ENCODE measurements around the gene TDRD15.
"Not testable (repeated sequence)": the region's sequence is repeated elsewhere in the genome, so short reads cannot be mapped to it uniquely, and the experiment has no call there.

Gene TDRD15

GRCh38 chr2:21101514-21102155, 22.1 kb upstream of the TDRD15 start:
- H3K4me3 ChIP-seq (ENCODE audit: low read depth in 1 of 2, low read length in 2 of 2); H3K9me3 ChIP-seq (ENCODE audit: low read length); H3K27ac ChIP-seq (ENCODE audit: low read depth, low read length); H3K4me1 ChIP-seq (ENCODE audit: insufficient read depth, low read length); H3K9ac ChIP-seq (ENCODE audit: low read length); H3K27me3 ChIP-seq (ENCODE audit: control insufficient read depth in 1 of 2, insufficient read depth in 2 of 2, low read length in 2 of 2); H3K36me3 ChIP-seq (ENCODE audit: insufficient read depth, low read length): not testable (repeated sequence)

- H3K4me1 ChIP-seq (ENCODE audit: insufficient read depth, low read length), result no peaks in the 10 kb centered on the region
- no peaks in the 10 kb centered on the region for H3K27me3 ChIP-seq (ENCODE audit: control insufficient read depth in 1 of 2, insufficient read depth in 2 of 2, low read length in 2 of 2)
- H3K4me3 ChIP-seq (ENCODE audit: low read depth in 1 of 2, low read length in 2 of 2), result no peak overlapping the region
- H3K9ac ChIP-seq (ENCODE audit: low read length), result no peak overlapping the region
- H3K27ac ChIP-seq (ENCODE audit: low read depth, low read length), result no peak overlapping the region
- no peaks in the 10 kb centered on the region for H3K9me3 ChIP-seq (ENCODE audit: low read length)
- H3K36me3 ChIP-seq (ENCODE audit: insufficient read depth, low read length), result no peaks in the 10 kb centered on the region
Observed at GRCh38 chr2:21102356-21102755, 21.4 kb upstream of the TDRD15 start.

DNA sequence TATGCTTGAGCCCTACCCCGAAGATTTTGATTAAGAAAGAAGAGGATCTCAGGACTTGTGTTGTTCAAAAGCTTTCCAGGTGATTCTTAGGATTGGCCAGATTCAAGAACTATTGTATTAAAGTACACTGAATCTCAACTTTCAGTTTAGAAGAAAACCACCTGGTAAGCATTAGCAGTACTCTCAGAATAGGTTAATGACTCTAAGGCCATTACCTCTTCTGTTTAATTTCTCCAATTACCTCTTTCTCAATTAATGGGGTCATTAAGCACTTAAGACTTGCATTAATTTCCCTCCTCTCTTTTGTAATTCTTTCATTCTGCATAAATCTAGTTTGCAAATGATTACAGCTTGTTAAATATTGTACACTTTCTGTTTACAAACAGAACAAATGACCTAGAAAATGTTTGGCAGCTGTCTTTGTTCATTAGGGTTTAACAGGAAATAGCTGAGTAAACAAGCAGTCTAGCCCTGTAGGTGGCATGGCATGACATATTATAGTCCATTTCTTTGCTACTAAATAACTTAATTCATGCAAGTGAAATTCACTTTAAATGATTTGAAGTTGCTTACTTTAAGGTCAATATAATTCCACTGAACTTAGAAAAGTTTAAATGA, 20.4 kb upstream of the TDRD15 start:
- Histone ChIP-seq H3K9me3 (ENCODE audit: low read length) (no peaks in the 10 kb centered on the region), H3K27me3 (ENCODE audit: control insufficient read depth in 1 of 2, insufficient read depth in 2 of 2, low read length in 2 of 2) (no peaks in the 10 kb centered on the region)

DNA sequence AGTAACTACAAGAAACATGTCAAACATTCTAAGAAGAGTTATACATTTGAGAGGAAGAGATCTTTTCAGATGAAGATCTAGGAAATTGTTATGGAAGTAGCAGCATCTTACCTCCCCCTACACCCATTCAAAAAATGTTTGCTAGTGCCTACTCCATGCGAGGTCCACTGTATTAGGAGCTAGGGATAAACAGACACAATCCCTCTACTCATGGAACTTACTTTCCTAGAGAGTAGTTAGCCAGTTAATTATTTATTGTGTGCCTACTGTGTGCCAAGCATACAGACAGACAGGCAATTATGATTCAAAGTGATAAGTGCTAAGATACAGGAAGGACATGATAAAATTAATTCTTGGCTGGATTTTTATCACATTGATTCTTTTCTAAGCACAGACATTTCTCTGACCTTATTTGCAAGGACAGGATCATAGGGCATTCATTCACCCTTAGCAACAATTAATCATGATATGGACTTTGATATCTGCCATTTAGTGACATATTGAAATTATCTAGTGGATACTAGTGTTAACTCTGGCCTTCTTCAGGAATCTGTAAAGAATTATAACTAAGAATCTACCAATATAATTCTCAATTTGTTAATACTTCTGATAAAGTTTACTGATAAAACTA, 19.6 kb upstream of the TDRD15 start:
- no peaks in the 10 kb centered on the region for H3K36me3 ChIP-seq (ENCODE audit: insufficient read depth, low read length)

More for the DNA sequence above, 20.4 kb upstream of the TDRD15 start:
- Histone ChIP-seq H3K4me1 (ENCODE audit: insufficient read depth, low read length) (no peaks in the 10 kb centered on the region), H3K27ac (ENCODE audit: low read depth, low read length) (no peak overlapping the region), H3K4me3 (ENCODE audit: low read depth in 1 of 2, low read length in 2 of 2) (no peak overlapping the region), H3K36me3 (ENCODE audit: insufficient read depth, low read length) (no peaks in the 10 kb centered on the region), H3K9ac (ENCODE audit: low read length) (no peak overlapping the region)

DNA sequence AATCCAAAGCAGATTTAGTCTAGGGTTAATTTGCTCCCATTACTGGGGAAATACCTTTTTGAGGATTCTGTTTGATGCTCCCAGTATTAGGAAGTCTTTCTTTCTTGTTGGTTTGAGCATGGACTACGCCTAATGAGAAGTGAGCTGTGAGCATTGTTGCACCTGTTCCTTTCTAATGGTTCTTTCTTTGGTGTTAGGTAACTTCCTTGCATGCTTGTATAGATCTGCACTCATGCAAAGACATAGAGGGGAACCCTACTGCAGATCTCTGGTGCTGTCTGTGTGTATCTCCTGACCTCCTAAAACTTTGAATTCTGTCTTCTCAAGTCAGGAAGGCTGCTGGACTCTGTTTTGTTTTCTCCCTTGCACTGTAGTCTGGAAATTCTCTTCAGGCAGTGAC, 12.8 kb upstream of the TDRD15 start:
- H3K27ac ChIP-seq (ENCODE audit: low read depth, low read length), result no peak overlapping the region
- no peaks in the 10 kb centered on the region for H3K4me1 ChIP-seq (ENCODE audit: insufficient read depth, low read length)
- no peak overlapping the region for H3K4me3 ChIP-seq (ENCODE audit: low read depth in 1 of 2, low read length in 2 of 2)
- H3K27me3 ChIP-seq (ENCODE audit: control insufficient read depth in 1 of 2, insufficient read depth in 2 of 2, low read length in 2 of 2), result no peaks in the 10 kb centered on the region
- H3K9me3 ChIP-seq (ENCODE audit: low read length), result no peaks in the 10 kb centered on the region
- no peak overlapping the region for H3K9ac ChIP-seq (ENCODE audit: low read length)
- no peaks in the 10 kb centered on the region for H3K36me3 ChIP-seq (ENCODE audit: insufficient read depth, low read length)

More for the DNA sequence above, 19.6 kb upstream of the TDRD15 start:
- Histone ChIP-seq H3K9me3 (ENCODE audit: low read length) (no peaks in the 10 kb centered on the region), H3K27me3 (ENCODE audit: control insufficient read depth in 1 of 2, insufficient read depth in 2 of 2, low read length in 2 of 2) (no peaks in the 10 kb centered on the region), H3K27ac (ENCODE audit: low read depth, low read length) (no peak overlapping the region), H3K4me1 (ENCODE audit: insufficient read depth, low read length) (no peaks in the 10 kb centered on the region), H3K9ac (ENCODE audit: low read length) (no peak overlapping the region), H3K4me3 (ENCODE audit: low read depth in 1 of 2, low read length in 2 of 2) (no peak overlapping the region)

DNA sequence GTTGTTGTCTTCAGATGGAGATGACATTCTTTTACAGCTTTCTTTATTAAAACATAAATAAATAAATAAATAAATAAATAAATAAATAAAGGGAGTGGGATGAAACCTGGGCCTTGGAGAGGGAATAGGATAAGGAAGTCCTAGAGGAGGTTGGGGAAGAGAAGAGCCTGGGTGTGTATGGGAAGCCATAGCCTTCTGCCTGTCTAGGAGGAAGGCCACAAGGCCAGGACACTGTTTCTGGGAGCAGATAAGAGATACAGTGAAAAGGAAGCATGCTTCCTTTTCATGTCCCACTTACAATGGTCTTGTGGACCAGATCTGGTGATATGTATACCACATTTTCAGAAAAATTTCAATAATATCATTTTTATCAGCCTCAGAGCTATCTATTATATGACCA, 6.1 kb upstream of the TDRD15 start:
- Histone ChIP-seq H3K4me1 (ENCODE audit: insufficient read depth, low read length) (no peaks in the 10 kb centered on the region), H3K27ac (ENCODE audit: low read depth, low read length) (no peak overlapping the region), H3K27me3 (ENCODE audit: control insufficient read depth in 1 of 2, insufficient read depth in 2 of 2, low read length in 2 of 2) (no peaks in the 10 kb centered on the region), H3K36me3 (ENCODE audit: insufficient read depth, low read length) (no peaks in the 10 kb centered on the region), H3K9ac (ENCODE audit: low read length) (no peak overlapping the region), H3K4me3 (ENCODE audit: low read depth in 1 of 2, low read length in 2 of 2) (no peak overlapping the region), H3K9me3 (ENCODE audit: low read length) (no peaks in the 10 kb centered on the region)

- no peak overlapping the region for H3K4me3 ChIP-seq (ENCODE audit: low read depth in 1 of 2, low read length in 2 of 2)
- H3K4me1 ChIP-seq (ENCODE audit: insufficient read depth, low read length), result no peaks in the 10 kb centered on the region
- no peaks in the 10 kb centered on the region for H3K36me3 ChIP-seq (ENCODE audit: insufficient read depth, low read length)
- H3K27ac ChIP-seq (ENCODE audit: low read depth, low read length), result no peak overlapping the region
- no peak overlapping the region for H3K9ac ChIP-seq (ENCODE audit: low read length)
- no peaks in the 10 kb centered on the region for H3K9me3 ChIP-seq (ENCODE audit: low read length)
- no peaks in the 10 kb centered on the region for H3K27me3 ChIP-seq (ENCODE audit: control insufficient read depth in 1 of 2, insufficient read depth in 2 of 2, low read length in 2 of 2)
Observed at GRCh38 chr2:21118302-21118920, 5.4 kb upstream of the TDRD15 start.

DNA sequence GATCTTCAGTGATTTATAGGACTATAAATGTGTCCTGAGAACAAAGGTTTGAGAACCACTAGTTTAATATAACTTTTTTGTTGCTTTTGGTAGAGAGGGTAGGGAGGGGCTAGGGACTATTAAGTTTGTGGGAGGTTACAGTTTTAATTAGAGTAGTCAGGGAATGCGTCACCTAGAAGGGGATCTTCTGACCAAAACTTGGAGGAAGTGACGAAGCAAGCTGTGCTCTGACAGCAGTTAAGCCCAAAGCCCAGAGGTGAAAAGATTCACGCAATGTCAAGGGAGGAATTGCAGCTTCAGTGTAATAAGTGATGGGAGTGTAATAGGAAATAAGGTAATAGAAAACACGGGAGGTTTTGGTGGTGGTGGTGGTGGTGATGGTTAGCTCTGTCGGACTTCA, 8.1 kb downstream of the TDRD15 start:
- Histone ChIP-seq H3K9ac (ENCODE audit: low read length) (no peak overlapping the region), H3K36me3 (ENCODE audit: insufficient read depth, low read length) (no peaks in the 10 kb centered on the region), H3K27me3 (ENCODE audit: control insufficient read depth in 1 of 2, insufficient read depth in 2 of 2, low read length in 2 of 2) (no peaks in the 10 kb centered on the region), H3K4me3 (ENCODE audit: low read depth in 1 of 2, low read length in 2 of 2) (no peak overlapping the region), H3K9me3 (ENCODE audit: low read length) (no peaks in the 10 kb centered on the region), H3K4me1 (ENCODE audit: insufficient read depth, low read length) (no peaks in the 10 kb centered on the region), H3K27ac (ENCODE audit: low read depth, low read length) (no peak overlapping the region)

DNA sequence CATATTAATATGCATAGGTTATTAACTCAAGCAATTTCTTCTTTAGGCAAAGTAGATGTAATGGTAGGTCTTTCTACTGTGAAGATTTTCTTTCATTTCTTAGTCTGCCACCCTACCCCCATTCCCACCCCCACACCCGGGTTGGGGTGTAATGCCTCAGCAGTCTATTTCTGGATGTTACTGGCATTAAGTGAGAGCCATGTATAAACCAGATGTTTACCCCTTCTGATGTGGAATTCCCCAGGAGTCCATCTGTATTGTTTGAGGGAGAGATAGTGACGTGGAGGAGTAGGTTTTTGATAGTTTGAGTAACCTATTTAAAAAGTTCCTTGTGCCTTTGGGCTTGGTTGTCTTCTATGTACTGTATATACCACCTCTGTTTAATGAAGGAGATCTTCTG, 11.8 kb downstream of the TDRD15 start:
- Histone ChIP-seq H3K4me3 (ENCODE audit: low read depth in 1 of 2, low read length in 2 of 2) (no peak overlapping the region), H3K9me3 (ENCODE audit: low read length) (no peaks in the 10 kb centered on the region), H3K27ac (ENCODE audit: low read depth, low read length) (no peak overlapping the region), H3K36me3 (ENCODE audit: insufficient read depth, low read length) (no peaks in the 10 kb centered on the region), H3K27me3 (ENCODE audit: control insufficient read depth in 1 of 2, insufficient read depth in 2 of 2, low read length in 2 of 2) (no peaks in the 10 kb centered on the region), H3K9ac (ENCODE audit: low read length) (no peak overlapping the region), H3K4me1 (ENCODE audit: insufficient read depth, low read length) (no peaks in the 10 kb centered on the region)

- no peaks in the 10 kb centered on the region for H3K27me3 ChIP-seq (ENCODE audit: control insufficient read depth in 1 of 2, insufficient read depth in 2 of 2, low read length in 2 of 2)
- H3K9ac ChIP-seq (ENCODE audit: low read length), result no peak overlapping the region
- H3K9me3 ChIP-seq (ENCODE audit: low read length), result no peaks in the 10 kb centered on the region
- no peaks in the 10 kb centered on the region for H3K4me1 ChIP-seq (ENCODE audit: insufficient read depth, low read length)
- no peak overlapping the region for H3K4me3 ChIP-seq (ENCODE audit: low read depth in 1 of 2, low read length in 2 of 2)
- no peaks in the 10 kb centered on the region for H3K36me3 ChIP-seq (ENCODE audit: insufficient read depth, low read length)
- H3K27ac ChIP-seq (ENCODE audit: low read depth, low read length), result no peak overlapping the region
Observed at GRCh38 chr2:21142149-21142548, 18.4 kb downstream of the TDRD15 start.

GRCh38 chr2:21146638-21147037, 22.9 kb downstream of the TDRD15 start:
- no peaks in the 10 kb centered on the region for H3K36me3 ChIP-seq (ENCODE audit: insufficient read depth, low read length)
- H3K27ac ChIP-seq (ENCODE audit: low read depth, low read length), result no peak overlapping the region
- H3K4me1 ChIP-seq (ENCODE audit: insufficient read depth, low read length), result no peaks in the 10 kb centered on the region
- no peak overlapping the region for H3K4me3 ChIP-seq (ENCODE audit: low read depth in 1 of 2, low read length in 2 of 2)
- H3K27me3 ChIP-seq (ENCODE audit: control insufficient read depth in 1 of 2, insufficient read depth in 2 of 2, low read length in 2 of 2), result no peaks in the 10 kb centered on the region
- H3K9me3 ChIP-seq (ENCODE audit: low read length), result no peaks in the 10 kb centered on the region
- H3K9ac ChIP-seq (ENCODE audit: low read length), result no peak overlapping the region

Measured in muscle layer of colon (tissue), 2 donors.